Glutamatergic neuron (in vitro differentiated cells): Measurements from ENCODE around the gene MMP20. TPM values are rescaled to one million over a fixed set of nuclear protein-coding genes. Genes with fewer than 3 reads are reported as not detected.

Experiments used
- DNase-seq: peaks from one replicate; pipeline ENCODE4 v3.0.0; 2022
- H3K27ac Mint-ChIP-seq: one replicate; pipeline ENCODE4 v1.8.0; 2020; ENCODE audit warnings: mild to moderate bottlenecking, mixed read lengths, inconsistent platforms; ENCODE audit not compliant: unreplicated experiment
- H3K27me3 Mint-ChIP-seq: one replicate; pipeline ENCODE4 v1.8.0; 2020; ENCODE audit warnings: mild to moderate bottlenecking, moderate library complexity, mixed read lengths, inconsistent platforms; ENCODE audit not compliant: unreplicated experiment
- H3K36me3 Mint-ChIP-seq: one replicate; pipeline ENCODE4 v1.8.0; 2020; ENCODE audit warnings: mild to moderate bottlenecking, mixed read lengths, inconsistent platforms; ENCODE audit not compliant: unreplicated experiment
- H3K4me1 Mint-ChIP-seq: one replicate; pipeline ENCODE4 v1.8.0; 2020; ENCODE audit warnings: mild to moderate bottlenecking, low read depth, mixed read lengths, inconsistent platforms; ENCODE audit not compliant: unreplicated experiment
- H3K4me3 Mint-ChIP-seq: one replicate; pipeline ENCODE4 v1.8.0; 2020; ENCODE audit warnings: mild to moderate bottlenecking, mixed read lengths, inconsistent platforms; ENCODE audit not compliant: unreplicated experiment
- H3K9me3 Mint-ChIP-seq: one replicate; pipeline ENCODE4 v1.8.0; 2020; ENCODE audit warnings: mild to moderate bottlenecking, moderate library complexity, mixed read lengths, inconsistent platforms; ENCODE audit not compliant: unreplicated experiment
- total RNA-seq: library from RNA; stranded (reverse); fragmentation: NEBNext Ultra II Directional; extraction: Animal tissue kit (Norgen Biotek cat#: 25700); gene quantifications from one replicate; pipeline ENCODE4 v1.2.1, GENCODE V29; 2021; ENCODE audit not compliant: unreplicated experiment
- TF ChIP-seq, protein P1 (sequence below): fragments of 200-600 bp; sonication (generic); IDR thresholded peaks from one replicate; pipeline ENCODE4 v1.5.0; 2021; ENCODE audit not compliant: partially characterized antibody, unreplicated experiment

The MMP20 gene
- total RNA-seq, 1 donor from 2014 or later, result not detected

GRCh38 chr11:102583141-102583873, 41.8 kb downstream of the MMP20 start:
- DNase-seq, result no peak
- no peaks in the 10 kb centered on the region for H3K36me3 Mint-ChIP-seq
- TF ChIP-seq, protein P1, sequence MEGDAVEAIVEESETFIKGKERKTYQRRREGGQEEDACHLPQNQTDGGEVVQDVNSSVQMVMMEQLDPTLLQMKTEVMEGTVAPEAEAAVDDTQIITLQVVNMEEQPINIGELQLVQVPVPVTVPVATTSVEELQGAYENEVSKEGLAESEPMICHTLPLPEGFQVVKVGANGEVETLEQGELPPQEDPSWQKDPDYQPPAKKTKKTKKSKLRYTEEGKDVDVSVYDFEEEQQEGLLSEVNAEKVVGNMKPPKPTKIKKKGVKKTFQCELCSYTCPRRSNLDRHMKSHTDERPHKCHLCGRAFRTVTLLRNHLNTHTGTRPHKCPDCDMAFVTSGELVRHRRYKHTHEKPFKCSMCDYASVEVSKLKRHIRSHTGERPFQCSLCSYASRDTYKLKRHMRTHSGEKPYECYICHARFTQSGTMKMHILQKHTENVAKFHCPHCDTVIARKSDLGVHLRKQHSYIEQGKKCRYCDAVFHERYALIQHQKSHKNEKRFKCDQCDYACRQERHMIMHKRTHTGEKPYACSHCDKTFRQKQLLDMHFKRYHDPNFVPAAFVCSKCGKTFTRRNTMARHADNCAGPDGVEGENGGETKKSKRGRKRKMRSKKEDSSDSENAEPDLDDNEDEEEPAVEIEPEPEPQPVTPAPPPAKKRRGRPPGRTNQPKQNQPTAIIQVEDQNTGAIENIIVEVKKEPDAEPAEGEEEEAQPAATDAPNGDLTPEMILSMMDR, result no peak
- no peaks in the 10 kb centered on the region for H3K4me1 Mint-ChIP-seq
- H3K27me3 Mint-ChIP-seq, result no peaks in the 10 kb centered on the region
- H3K27ac Mint-ChIP-seq, result no peak overlapping the region
- no peak overlapping the region for H3K4me3 Mint-ChIP-seq
- peaks cover 1% of the 10 kb centered on the region for H3K9me3 Mint-ChIP-seq

DNA sequence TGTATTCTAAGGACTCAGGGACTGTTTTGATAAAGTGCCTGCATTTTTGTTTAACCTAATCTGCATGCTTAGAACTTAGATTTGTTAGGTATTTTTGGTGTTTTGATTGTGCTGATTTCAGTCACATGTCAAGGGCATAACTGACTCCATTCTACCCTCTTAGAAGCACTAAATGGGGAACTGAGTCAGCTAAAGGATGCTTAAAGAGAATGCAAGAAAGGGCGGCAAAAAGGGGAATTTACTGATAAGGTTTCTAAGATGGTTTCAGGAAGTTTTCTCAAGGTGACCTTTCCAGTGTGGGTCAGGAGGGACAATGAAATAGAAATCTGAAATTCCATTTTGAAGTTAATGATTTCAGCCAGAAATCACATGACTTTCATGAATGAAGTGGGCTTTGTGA, 43.0 kb downstream of the MMP20 start:
- DNase-seq, result no peak
- Mint-ChIP-seq H3K4me3 (no peak overlapping the region), H3K27me3 (no peaks in the 10 kb centered on the region), H3K36me3 (no peaks in the 10 kb centered on the region), H3K9me3 (peaks cover 1% of the 10 kb centered on the region), H3K4me1 (no peaks in the 10 kb centered on the region), H3K27ac (no peak overlapping the region)
- TF ChIP-seq, protein P1, result no peak

DNA sequence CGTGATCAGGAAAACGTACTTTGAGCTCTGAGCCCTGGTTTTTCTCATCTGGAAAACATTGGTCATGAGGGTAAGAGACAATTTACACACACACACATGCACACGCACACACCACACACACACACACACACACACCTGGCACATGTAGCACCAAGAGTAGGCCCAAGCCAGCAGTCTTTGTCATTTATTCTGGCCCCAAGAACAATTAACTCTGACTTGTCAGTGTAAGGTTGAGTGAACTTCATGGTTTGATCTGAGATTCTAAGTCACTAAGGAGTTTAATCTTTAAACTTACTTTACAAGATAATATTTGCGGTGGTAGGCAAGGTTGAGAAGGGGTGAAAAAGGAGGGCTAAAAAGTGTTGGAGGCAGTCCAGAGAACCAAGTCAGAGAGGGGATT, 44.1 kb downstream of the MMP20 start:
- TF ChIP-seq, protein P1, result no peak
- no peaks in the 10 kb centered on the region for H3K36me3 Mint-ChIP-seq
- no peaks in the 10 kb centered on the region for H3K4me1 Mint-ChIP-seq
- no peak overlapping the region for H3K27ac Mint-ChIP-seq
- DNase-seq, result no peak
- H3K4me3 Mint-ChIP-seq, result no peak overlapping the region
- peaks cover 1% of the 10 kb centered on the region for H3K9me3 Mint-ChIP-seq
- no peaks in the 10 kb centered on the region for H3K27me3 Mint-ChIP-seq

DNA sequence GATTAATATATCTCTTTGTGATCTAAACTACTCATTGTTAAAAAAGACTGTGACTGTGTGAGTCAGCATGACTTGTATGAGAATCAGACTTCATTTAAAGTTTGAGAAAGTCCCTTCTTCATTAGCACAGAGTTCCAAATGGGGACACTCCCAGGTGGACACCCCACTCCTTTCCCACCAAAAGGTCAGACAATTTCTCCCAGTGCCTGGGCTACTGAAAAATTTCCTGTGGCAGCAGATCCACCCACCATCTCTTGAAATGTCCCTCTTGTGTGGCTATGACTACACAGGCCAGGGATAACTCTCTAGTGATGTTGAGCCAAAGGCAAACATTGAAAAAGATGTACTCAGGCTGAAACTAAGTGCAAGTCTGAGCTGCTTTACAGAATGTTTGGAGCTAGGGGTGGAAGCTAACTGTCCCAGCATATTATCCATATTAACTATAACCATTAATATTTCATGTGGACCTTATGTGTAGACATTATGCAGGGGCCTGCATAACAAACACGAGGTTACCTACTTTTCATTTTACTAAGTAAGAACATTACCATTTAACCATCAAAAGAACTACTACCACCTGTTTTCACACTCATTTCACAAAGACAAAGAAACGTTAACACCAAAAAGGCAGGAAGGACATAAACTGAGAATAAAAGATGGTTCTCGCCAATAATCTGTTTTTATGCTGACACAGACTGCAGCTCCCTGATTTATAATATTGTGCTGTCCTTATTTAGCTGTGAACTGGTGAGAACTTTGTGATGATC, 44.8 kb downstream of the MMP20 start:
- TF ChIP-seq, protein P1, result no peak
- H3K9me3 Mint-ChIP-seq, result no peaks in the 10 kb centered on the region
- no peak overlapping the region for H3K27ac Mint-ChIP-seq
- no peaks in the 10 kb centered on the region for H3K27me3 Mint-ChIP-seq
- H3K36me3 Mint-ChIP-seq, result no peaks in the 10 kb centered on the region
- H3K4me3 Mint-ChIP-seq, result no peak overlapping the region
- H3K4me1 Mint-ChIP-seq, result no peaks in the 10 kb centered on the region
- DNase-seq, result no peak

- H3K36me3 Mint-ChIP-seq, result no peaks in the 10 kb centered on the region
- H3K4me1 Mint-ChIP-seq, result no peaks in the 10 kb centered on the region
- H3K4me3 Mint-ChIP-seq, result no peak overlapping the region
- H3K9me3 Mint-ChIP-seq, result no peaks in the 10 kb centered on the region
- TF ChIP-seq, protein P1, result no peak
- H3K27ac Mint-ChIP-seq, result no peak overlapping the region
- no peak for DNase-seq
- H3K27me3 Mint-ChIP-seq, result no peaks in the 10 kb centered on the region
Observed at GRCh38 chr11:102577723-102578122, 47.4 kb downstream of the MMP20 start.
